Pancreas (tissue), 10 donors: ENCODE data around the gene FYCO1. TPM values are rescaled to one million over a fixed set of nuclear protein-coding genes. Genes with fewer than 3 reads are reported as not detected.

Experiments used
- ATAC-seq, 4 donors: fragments of 200-7000 bp; cut with Tn5 transposase; one replicate each; pipeline versions ENCODE4 v1.8.0 to v1.9.1; 2020; ENCODE audit warnings: mild to moderate bottlenecking in 4 of 4, moderate library complexity in 4 of 4
- DNase-seq, 6 donors: peaks; one replicate each; pipeline ENCODE4 v3.0.0-alpha.2; 2020
- FAIRE-seq: peaks from 2 replicates; lab custom pipeline; 2012; peaks lifted over from hg19 to GRCh38; lab: Jason Lieb, UNC
- H3K27ac ChIP-seq, 4 donors: fragments of 200-600 bp; sonication (generic); 1 replicate in 3 of 4; 2 replicates in 1 of 4; pipeline versions ENCODE4 v1.5.0 to v1.8.0; 2020
- H3K27me3 ChIP-seq, 4 donors: fragments of 200-600 bp; one replicate each; pipeline ENCODE4 v1.8.0; 2021
- H3K36me3 ChIP-seq, 3 donors: fragments of 200-600 bp; sonication (generic) in 1 of 3; one replicate each; pipeline versions ENCODE4 v1.5.0 to v1.8.0; 2020 to 2021
- H3K4me1 ChIP-seq, 3 donors: fragments of 200-600 bp; one replicate each; pipeline ENCODE4 v1.8.0; 2021
- H3K4me3 ChIP-seq, 4 donors: fragments of 200-600 bp; sonication (generic) in 2 of 4; one replicate each; pipeline versions ENCODE4 v1.5.0 to v1.8.0; 2020 to 2021
- H3K9me3 ChIP-seq, 4 donors: fragments of 200-600 bp; one replicate each; pipeline ENCODE4 v1.8.0; 2021
- CTCF ChIP-seq, 4 donors: fragments of 200-600 bp; sonication (generic) in 3 of 4; IDR thresholded peaks; one replicate each; pipeline versions ENCODE4 v1.5.0 to v1.8.0; 2021; ENCODE audit warnings: antibody characterized with exemption in 4 of 4
- WGBS, 2 donors: extraction: QIAGEN DNeasy Blood & Tissue Kit; methylation state at CpG; one replicate each; pipeline ENCODE4 v1.1.7; 2013; 5-methylcytosine and 5-hydroxymethylcytosine counted together
- intact Hi-C, 3 donors: fragments of 100-400 bp; cut with DNase I; formaldehyde crosslinking; loops; one replicate each; pipeline versions ENCODE4 v1.11.1 to v1.14.2; 2022
- polyA plus RNA-seq, 2 donors: library from polyadenylated mRNA; stranded (reverse); fragments of 200-250 nt; gene quantifications; one replicate each; pipeline ENCODE4 v1.2.3, GENCODE V29; 2013
- total RNA-seq, 6 donors: library from RNA; stranded (reverse); fragmentation: NEBNext Ultra II Directional in 4 of 6; extraction: Animal tissue kit (Norgen Biotek cat#: 25700) in 4 of 6; gene quantifications; one replicate each; pipeline versions ENCODE4 v1.2.1 to v1.2.4, GENCODE V29; 2021 to 2023
- donor health status: healthy with polysubstance abuse.
- donor health status: DM: no; HTN: no; CAD: no; lungs with moderate emphysema.
- donor health status: DM: no; HTN: no; CAD: no.
- donor health status: control.
- donor health status: control.
- donor health status: Bipolar disorder and iron deficiency.
- donor health status: DM: yes; HTN: yes; CAD: no.
- donor health status: DM: no; HTN: no; CAD: no.
- donor health status: DM: no; HTN: no; CAD: no.
- donor health status: DM: yes; HTN: yes; CAD: no.

The FYCO1 gene
- total and polyA plus RNA-seq, 8 donors, result 9.3 to 25.1 (median 15.7) TPM

GRCh38 chr3:45917146-45917898 is 78.3 kb downstream of the FYCO1 start:
- Histone ChIP-seq H3K9me3 (no peaks in the 10 kb centered on the region), H3K4me3 (no peak overlapping the region), H3K36me3 (peaks cover 0 to 30% (median 0%) of the 10 kb centered on the region in 3 donors), H3K4me1 (no peaks in the 10 kb centered on the region), H3K27ac (no peak overlapping the region), H3K27me3 (no peaks in the 10 kb centered on the region)
- intact Hi-C loops, result no loop called here
- ATAC-seq (no peak), DNase-seq (peak in 1 of 6 donors; percentile 13), FAIRE-seq (no peak)
- no peak for TF ChIP-seq CTCF (IDR thresholded peaks at IDR 0.05)
- 85 to 91% methylated on average over 6 of the region's 6 CpGs for WGBS, 2 donors

DNA sequence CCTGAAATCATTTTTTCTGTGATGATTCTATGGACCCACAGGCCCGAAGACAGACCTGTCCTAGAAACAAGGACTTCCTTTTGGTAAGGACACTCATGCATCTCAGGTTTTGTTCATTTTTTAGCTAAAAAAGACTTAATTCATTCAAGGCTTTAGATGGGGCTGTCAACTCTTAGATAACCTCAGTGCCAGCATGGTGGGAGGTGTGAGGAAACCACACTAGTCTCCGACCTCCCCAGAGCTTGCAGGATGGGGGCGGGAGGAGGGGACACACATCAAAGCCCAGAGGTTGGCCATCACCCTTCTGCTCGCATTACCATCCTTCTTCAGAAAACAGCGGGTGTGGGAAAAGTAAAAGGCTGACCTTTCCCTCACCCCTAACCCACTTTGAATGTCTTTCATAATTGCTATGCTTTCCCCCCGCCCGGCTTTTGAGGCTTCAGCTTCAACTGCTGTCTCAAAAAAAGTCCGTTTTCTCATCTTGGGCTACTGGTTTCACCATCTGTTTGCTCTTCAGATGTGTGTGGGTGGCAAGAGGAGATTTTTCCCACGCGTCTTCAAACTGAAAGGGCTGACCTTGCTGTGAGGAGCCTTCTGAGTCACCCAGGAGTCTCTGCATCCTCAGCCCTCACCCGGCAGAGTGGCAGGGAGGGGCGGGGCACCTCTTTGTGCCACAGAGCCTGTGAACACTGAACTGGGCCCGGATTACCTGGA is 79.9 kb downstream of the FYCO1 start:
- no peak overlapping the region for H3K4me3 ChIP-seq
- intact Hi-C loops, result no loop called here
- no peak overlapping the region for H3K27ac ChIP-seq
- DNase-seq (peak in 1 of 6 donors; percentile 45), ATAC-seq (peak in 3 of 4 donors; percentile 45 to 67 (median 54)), FAIRE-seq (no peak)
- no peak for TF ChIP-seq CTCF (IDR thresholded peaks at IDR 0.05)
- H3K27me3 ChIP-seq, result no peaks in the 10 kb centered on the region
- WGBS, 2 donors, result 60% methylated on average over 13 of the region's 13 CpGs
- H3K4me1 ChIP-seq, result no peaks in the 10 kb centered on the region
- peaks cover 0 to 18% (median 0%) of the 10 kb centered on the region in 3 donors for H3K36me3 ChIP-seq
- H3K9me3 ChIP-seq, result no peaks in the 10 kb centered on the region

GRCh38 chr3:45915059-45915439 is 80.6 kb downstream of the FYCO1 start:
- H3K27me3 ChIP-seq, result no peaks in the 10 kb centered on the region
- 88% methylated on average over 9 of the region's 9 CpGs for whole genome bisulfite sequencing, 2 donors
- no peaks in the 10 kb centered on the region for H3K4me1 ChIP-seq
- no peak for TF ChIP-seq CTCF (IDR thresholded peaks at IDR 0.05)
- ATAC-seq (no peak), DNase-seq (peak in 1 of 6 donors; percentile 26), FAIRE-seq (no peak)
- H3K36me3 ChIP-seq, result peaks cover 0 to 12% (median 0%) of the 10 kb centered on the region in 3 donors
- H3K27ac ChIP-seq, result no peak overlapping the region
- intact Hi-C loops, result no loop called here
- H3K4me3 ChIP-seq, result no peak overlapping the region
- no peaks in the 10 kb centered on the region for H3K9me3 ChIP-seq

DNA sequence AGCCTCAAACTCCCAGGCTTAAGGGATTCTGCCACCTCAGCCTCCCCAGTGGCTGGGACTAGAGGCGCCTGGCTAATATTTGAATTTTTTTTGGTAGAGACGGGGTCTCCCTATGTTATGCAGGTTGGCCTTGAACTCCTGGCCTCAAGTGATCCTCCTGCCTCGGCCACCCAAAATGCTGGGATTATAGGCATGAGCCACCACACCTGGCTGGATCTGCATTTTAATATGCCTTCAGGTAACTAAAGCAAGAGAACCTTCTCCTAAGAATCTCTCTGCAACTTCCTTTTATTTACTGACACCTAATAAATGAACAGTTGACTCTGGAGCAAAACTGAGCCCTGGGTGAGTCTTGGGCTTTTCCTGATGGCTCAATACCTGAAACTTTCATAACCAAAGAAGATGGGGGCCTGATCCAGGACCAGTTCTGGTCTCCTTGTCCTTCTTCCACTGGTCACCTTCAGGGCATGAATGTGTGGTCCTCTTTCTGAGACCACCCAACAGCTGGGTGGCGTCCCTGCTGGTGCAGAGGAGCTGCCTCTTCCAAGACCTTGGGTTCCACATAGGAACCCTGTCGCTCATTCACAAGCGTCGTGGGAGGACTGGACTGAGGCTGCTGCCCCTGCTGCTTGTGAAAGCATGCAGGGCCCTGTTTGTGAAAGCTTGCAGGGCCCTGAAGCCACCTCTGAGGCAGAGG is 81.1 kb downstream of the FYCO1 start:
- intact Hi-C loops, result no loop called here
- peaks cover 0 to 10% (median 0%) of the 10 kb centered on the region in 3 donors for H3K36me3 ChIP-seq
- no peak for FAIRE-seq
- DNase-seq, result peak in 1 of 6 donors; percentile 20
- WGBS, 2 donors, result 87 to 95% methylated on average over 7 of the region's 7 CpGs
- TF ChIP-seq CTCF (IDR thresholded peaks at IDR 0.05), result no peak
- H3K4me1 ChIP-seq, result no peaks in the 10 kb centered on the region
- no peaks in the 10 kb centered on the region for H3K9me3 ChIP-seq
- H3K27ac ChIP-seq, result no peak overlapping the region
- H3K27me3 ChIP-seq, result no peaks in the 10 kb centered on the region
- ATAC-seq, result no peak
- H3K4me3 ChIP-seq, result no peak overlapping the region
